ENCODE measurements around the gene PLXNB2.
A peak's percentile ranks its signal among the peaks of the same experiment; 100 is the strongest.

PLXNB2 gene

GRCh38 chr22:50270666-50271394, 36.6 kb downstream of the PLXNB2 start:
- TF ChIP-seq POLR2A (IDR thresholded peaks at IDR 0.05; ENCODE audit: low read depth, low read length) = no peak
- peak; percentile 68 for DNase-seq (ENCODE audit: insufficient read length, low spot score)
- no peak for FAIRE-seq

DNA sequence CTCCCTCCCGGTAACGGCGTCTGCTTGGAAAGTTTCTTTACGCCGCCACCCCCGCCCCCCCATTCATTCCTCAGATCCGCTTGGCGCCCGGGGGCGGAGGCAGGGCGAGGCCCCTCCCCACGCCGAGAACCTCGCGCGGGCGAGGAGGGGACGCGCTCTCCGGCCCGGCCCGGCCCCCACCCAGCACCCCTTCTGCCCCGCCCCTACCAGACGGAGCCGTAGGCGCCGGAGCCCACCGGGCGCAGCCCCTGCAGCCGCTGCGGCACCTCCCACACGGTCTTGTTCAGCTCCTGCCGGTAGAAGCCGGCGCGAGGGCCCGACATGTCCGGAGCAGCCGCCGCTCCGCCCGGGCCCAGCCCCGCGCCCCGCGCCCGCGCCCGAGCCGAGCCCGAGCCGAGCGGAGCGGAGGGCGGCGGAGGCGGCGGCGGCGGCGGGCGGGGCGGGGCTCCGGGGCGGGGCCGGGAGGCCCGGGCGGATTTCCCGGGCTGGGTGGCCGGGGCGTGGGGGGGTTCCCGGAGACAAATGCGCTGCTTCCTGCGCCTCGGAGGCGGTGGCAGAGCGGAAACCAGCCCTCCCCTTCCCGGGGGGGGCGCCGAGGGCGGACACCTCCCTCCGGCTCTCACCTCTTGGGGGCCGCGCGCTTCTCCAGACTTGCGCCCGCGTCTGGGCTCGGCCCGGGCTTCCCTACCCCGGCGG, 37.3 kb downstream of the PLXNB2 start, which contains the start of gene MAPK11:
Gene MAPK11, minus strand, starts transcription at position 411 of the 696 bp plus-strand sequence. Its CDS starts 88 bp downstream, at position 323.
- DNase-seq (ENCODE audit: insufficient read length, low spot score) = peak; percentile 63
- FAIRE-seq = no peak
- TF ChIP-seq POLR2A (IDR thresholded peaks at IDR 0.05; ENCODE audit: low read depth, low read length) = no peak

GRCh38 chr22:50269573-50269969, 37.9 kb downstream of the PLXNB2 start:
- TF ChIP-seq POLR2A (IDR thresholded peaks at IDR 0.05; ENCODE audit: low read depth, low read length) = no peak
- FAIRE-seq (no peak), DNase-seq (ENCODE audit: insufficient read length, low spot score) (no peak)

DNA sequence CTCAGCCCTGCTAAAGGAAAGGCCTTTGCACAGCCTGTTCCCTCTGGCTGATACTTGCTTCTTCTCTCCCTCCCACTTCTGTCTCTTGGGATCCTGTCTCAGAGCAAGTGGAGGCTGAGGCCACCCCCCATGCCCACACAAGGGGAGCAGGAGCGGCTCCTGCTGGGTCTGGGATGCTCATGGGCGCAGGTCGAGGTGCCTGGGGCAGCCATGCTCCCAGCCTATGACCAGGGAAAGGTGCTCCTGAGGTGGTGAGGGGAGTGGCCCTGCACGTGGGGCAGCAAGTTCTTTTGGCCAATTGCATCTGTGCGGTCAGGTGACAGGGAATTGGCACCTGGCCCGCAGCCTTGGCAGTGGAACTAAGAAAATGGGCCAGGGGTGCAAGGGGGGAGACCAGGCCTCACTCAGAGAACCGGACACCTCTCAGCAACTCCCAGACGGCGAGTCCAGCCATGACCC, 38.8 kb downstream of the PLXNB2 start:
- FAIRE-seq (no peak), DNase-seq (ENCODE audit: insufficient read length, low spot score) (no peak)
- TF ChIP-seq POLR2A (IDR thresholded peaks at IDR 0.05; ENCODE audit: low read depth, low read length) = no peak

GRCh38 chr22:50267591-50268390, 39.7 kb downstream of the PLXNB2 start:
- TF ChIP-seq POLR2A (IDR thresholded peaks at IDR 0.05; ENCODE audit: low read depth, low read length) = no peak
- DNase-seq (ENCODE audit: insufficient read length, low spot score) = no peak
- no peak for FAIRE-seq

GRCh38 chr22:50266994-50267393, 40.5 kb downstream of the PLXNB2 start:
- TF ChIP-seq POLR2A (IDR thresholded peaks at IDR 0.05; ENCODE audit: low read depth, low read length) = no peak
- no peak for DNase-seq (ENCODE audit: insufficient read length, low spot score)
- FAIRE-seq = no peak

- no peak for TF ChIP-seq POLR2A (IDR thresholded peaks at IDR 0.05; ENCODE audit: low read depth, low read length)
- FAIRE-seq (no peak), DNase-seq (ENCODE audit: insufficient read length, low spot score) (no peak)
Observed at GRCh38 chr22:50264946-50265669, 42.3 kb downstream of the PLXNB2 start.

DNA sequence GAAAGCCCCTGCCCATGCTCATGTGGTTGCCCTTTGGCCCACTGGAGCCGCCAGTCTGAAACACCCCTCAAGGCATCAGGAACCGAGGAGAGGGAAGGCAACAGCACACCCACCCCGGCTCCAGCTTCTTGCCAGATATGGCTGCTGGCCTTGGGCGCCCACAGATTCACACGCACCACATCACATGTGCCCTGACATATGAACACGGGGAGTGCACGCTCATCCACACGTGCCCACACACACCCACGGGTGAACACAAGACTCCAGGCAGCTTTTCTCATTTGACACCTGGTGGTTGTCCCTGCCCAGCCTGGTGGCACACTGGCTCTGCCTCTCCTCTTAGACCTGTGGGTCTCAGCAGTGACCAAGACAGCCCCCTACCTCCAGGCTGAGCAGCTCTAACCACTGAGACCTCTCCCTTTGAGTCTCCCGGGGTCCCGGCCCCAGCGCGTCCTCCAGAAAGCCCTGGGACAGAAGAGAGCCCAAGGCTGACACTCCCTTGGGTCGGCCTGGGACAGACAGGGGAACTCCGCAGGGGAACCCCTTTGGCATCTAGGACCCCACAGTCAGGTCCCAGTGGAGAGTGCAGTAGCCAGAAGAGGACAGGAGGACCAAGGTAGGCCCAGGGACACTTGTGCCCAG, 43.2 kb downstream of the PLXNB2 start:
- no peak for TF ChIP-seq POLR2A (IDR thresholded peaks at IDR 0.05; ENCODE audit: low read depth, low read length)
- DNase-seq (ENCODE audit: insufficient read length, low spot score) (no peak), FAIRE-seq (no peak)

DNA sequence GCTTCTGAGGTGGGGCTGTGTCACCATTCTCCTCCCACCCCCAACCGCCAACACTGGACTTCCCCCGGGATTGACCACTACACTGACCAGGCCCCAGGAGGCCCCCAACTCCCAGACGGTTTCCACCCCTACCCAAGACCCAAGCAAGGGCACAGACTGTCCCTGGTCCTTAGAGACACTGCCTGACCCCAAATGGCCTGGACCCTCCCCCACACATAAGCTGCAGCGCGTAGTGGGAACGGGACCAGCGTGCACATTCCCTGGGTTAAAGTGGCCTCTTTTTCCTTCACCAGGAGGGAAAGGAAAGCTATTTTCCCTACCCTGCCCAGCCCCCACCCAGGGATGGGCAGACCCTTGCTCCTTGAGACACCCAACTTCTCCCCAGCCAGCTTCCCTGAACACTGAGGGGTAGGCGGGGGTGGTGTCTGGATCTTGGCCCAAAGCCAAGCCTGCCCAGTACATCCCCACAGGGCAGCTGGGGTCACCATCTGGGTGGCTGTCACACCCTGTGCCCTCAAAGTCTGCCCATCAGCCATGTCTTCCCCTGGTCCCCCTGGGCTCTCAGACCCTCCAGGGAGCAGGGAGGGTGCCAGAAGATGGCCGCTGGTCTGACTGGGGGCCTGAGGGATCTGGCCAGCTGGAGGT, 44.4 kb downstream of the PLXNB2 start:
- TF ChIP-seq POLR2A (IDR thresholded peaks at IDR 0.05; ENCODE audit: low read depth, low read length) = no peak
- DNase-seq (ENCODE audit: insufficient read length, low spot score) = no peak
- no peak for FAIRE-seq

DNA sequence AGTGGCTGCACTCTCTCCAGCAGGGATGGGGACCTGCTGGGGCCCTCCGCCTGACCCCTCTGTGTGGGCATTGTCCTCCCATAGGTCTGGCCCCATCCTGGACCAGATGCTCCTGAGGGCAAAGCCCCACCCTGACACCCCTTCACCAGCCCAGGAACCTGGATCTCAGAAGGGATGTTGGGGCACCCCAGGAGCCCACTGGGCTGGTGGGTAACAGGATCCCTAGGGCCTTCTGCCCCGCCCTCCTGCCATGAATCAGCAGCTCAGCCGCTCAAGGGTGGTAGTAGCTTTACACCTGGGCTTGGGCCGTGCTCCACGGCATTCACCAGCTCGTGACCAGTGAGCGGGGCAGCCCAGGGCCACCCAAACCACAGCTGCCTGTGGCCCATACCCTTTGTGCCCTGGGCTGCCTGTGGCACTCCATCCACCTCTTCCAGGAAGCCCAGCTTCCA, 45.0 kb downstream of the PLXNB2 start:
- DNase-seq (ENCODE audit: insufficient read length, low spot score) (peak; percentile 82), FAIRE-seq (no peak)
- no peak for TF ChIP-seq POLR2A (IDR thresholded peaks at IDR 0.05; ENCODE audit: low read depth, low read length)

DNA sequence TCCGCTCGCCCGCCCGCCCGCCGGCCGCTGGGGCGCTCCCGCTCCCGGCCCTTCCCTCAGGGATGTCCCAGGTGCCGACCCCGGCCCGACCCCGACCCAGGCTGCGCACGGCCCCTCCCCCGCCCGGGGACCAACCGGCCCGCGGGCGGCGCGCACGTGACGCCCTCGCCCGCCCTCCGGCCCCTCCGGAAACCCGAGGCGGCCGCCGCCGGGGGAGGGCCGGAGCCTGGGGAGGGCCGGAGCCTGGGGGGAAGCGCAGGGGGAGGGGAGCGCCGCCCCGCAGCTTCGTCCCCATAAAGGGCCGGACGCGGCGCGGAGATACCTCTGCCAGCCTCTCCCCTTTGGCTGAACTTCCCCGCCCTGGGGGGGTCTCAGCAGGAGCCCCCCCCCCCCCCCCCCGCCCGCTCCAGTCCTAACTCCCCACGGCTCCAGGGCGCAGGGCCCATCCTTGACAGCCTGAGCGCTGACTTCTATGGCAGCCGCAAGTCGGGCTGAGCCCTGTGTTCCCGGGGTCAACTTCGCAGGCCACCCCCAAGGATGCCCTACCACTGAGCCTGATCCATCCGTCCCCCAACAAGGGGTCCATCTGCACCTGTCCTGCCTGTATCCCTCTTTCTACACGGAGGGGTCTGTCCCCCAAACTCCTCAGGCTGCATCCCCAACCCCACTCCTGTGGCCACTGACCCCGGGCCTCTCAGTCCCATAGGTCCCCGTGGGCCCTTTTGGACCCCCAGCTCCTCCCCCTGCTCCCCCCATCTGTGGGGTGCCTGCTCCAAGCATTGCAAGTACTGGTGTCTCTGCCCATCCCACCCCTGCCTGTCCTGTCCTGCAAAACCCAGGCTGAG, 45.6 kb downstream of the PLXNB2 start, which contains the start of gene MAPK12:
Gene MAPK12, minus strand, starts transcription at position 69 of the 845 bp plus-strand sequence. CDS start 174 bp downstream, outside the sequence.
- FAIRE-seq (no peak), DNase-seq (ENCODE audit: insufficient read length, low spot score) (peak; percentile 56)

More for the DNA sequence above, 45.6 kb downstream of the PLXNB2 start, which contains the start of gene MAPK12:
- TF ChIP-seq POLR2A (IDR thresholded peaks at IDR 0.05; ENCODE audit: low read depth, low read length) = no peak
